Nephron (organoid): ENCODE data around the gene SPTA1.

Experiments used
- H3K27ac Mint-ChIP-seq, 3 experiments: 2 replicates each; pipeline ENCODE4 v1.8.0; 2020; ENCODE audit warnings: mixed read lengths in 3 of 3, mild to moderate bottlenecking in 2 of 3, moderate library complexity in 1 of 3
- H3K27me3 Mint-ChIP-seq: 2 replicates; pipeline ENCODE4 v1.8.0; 2021; ENCODE audit warnings: low read depth, mild to moderate bottlenecking, moderate library complexity, mixed read lengths
- H3K36me3 Mint-ChIP-seq: 2 replicates; pipeline ENCODE4 v1.8.0; 2020; ENCODE audit warnings: low read depth, mixed read lengths
- H3K4me1 Mint-ChIP-seq: 2 replicates; pipeline ENCODE4 v1.8.0; 2020; ENCODE audit warnings: mixed read lengths
- H3K4me3 Mint-ChIP-seq, 3 experiments: 2 replicates each; pipeline ENCODE4 v1.8.0; 2020; ENCODE audit warnings: mild to moderate bottlenecking in 3 of 3, mixed read lengths in 3 of 3, moderate library complexity in 2 of 3
- H3K9me3 Mint-ChIP-seq: 2 replicates; pipeline ENCODE4 v1.8.0; 2020; ENCODE audit warnings: mixed read lengths
- CTCF ChIP-seq, 3 experiments: fragments of 200-600 bp; sonication (generic); IDR thresholded peaks; one replicate each; pipeline ENCODE4 v1.5.0; 2021; ENCODE audit warnings: antibody characterized with exemption in 3 of 3; ENCODE audit not compliant: unreplicated experiment in 3 of 3

The SPTA1 gene

GRCh38 chr1:158586942-158587341, 99.6 kb downstream of the SPTA1 start:
- no peak overlapping the region for H3K4me3 Mint-ChIP-seq
- H3K9me3 Mint-ChIP-seq = peaks cover 3% of the 10 kb centered on the region
- H3K4me1 Mint-ChIP-seq = no peaks in the 10 kb centered on the region
- H3K36me3 Mint-ChIP-seq = no peaks in the 10 kb centered on the region
- no peaks in the 10 kb centered on the region for H3K27me3 Mint-ChIP-seq
- no peak overlapping the region for H3K27ac Mint-ChIP-seq
- no peak for TF ChIP-seq CTCF (IDR thresholded peaks at IDR 0.05; ENCODE audit: unreplicated experiment in 3 of 3)

GRCh38 chr1:158583962-158584361, 102.6 kb downstream of the SPTA1 start:
- no peaks in the 10 kb centered on the region for H3K36me3 Mint-ChIP-seq
- no peaks in the 10 kb centered on the region for H3K27me3 Mint-ChIP-seq
- peaks cover 3% of the 10 kb centered on the region for H3K9me3 Mint-ChIP-seq
- no peak overlapping the region for H3K27ac Mint-ChIP-seq
- no peak for TF ChIP-seq CTCF (IDR thresholded peaks at IDR 0.05; ENCODE audit: unreplicated experiment in 3 of 3)
- no peak overlapping the region for H3K4me3 Mint-ChIP-seq
- no peaks in the 10 kb centered on the region for H3K4me1 Mint-ChIP-seq

GRCh38 chr1:158579733-158580132, 106.8 kb downstream of the SPTA1 start, which contains the start of gene OR10X1:
TSS of gene OR10X1 (minus strand) at chr1:158579899. CDS start at chr1:158579899, 0 bp downstream.
- H3K9me3 Mint-ChIP-seq = no peaks in the 10 kb centered on the region

GRCh38 chr1:158577561-158577960, 109.0 kb downstream of the SPTA1 start:
- H3K4me1 Mint-ChIP-seq = no peaks in the 10 kb centered on the region
- no peak overlapping the region for H3K4me3 Mint-ChIP-seq
- no peaks in the 10 kb centered on the region for H3K36me3 Mint-ChIP-seq
- H3K27ac Mint-ChIP-seq = no peak overlapping the region
- no peaks in the 10 kb centered on the region for H3K9me3 Mint-ChIP-seq
- TF ChIP-seq CTCF (IDR thresholded peaks at IDR 0.05; ENCODE audit: unreplicated experiment in 3 of 3) = no peak
- H3K27me3 Mint-ChIP-seq = no peaks in the 10 kb centered on the region

More at GRCh38 chr1:158579733-158580132, 106.8 kb downstream of the SPTA1 start, which contains the start of gene OR10X1:
- no peaks in the 10 kb centered on the region for H3K36me3 Mint-ChIP-seq
- H3K27ac Mint-ChIP-seq = no peak within 1 kb of the TSS
- no peak for TF ChIP-seq CTCF (IDR thresholded peaks at IDR 0.05; ENCODE audit: unreplicated experiment in 3 of 3)
- H3K4me1 Mint-ChIP-seq = no peaks in the 10 kb centered on the region
- H3K4me3 Mint-ChIP-seq = no peak within 1 kb of the TSS
- H3K27me3 Mint-ChIP-seq = no peaks in the 10 kb centered on the region

GRCh38 chr1:158572226-158572625, 114.3 kb downstream of the SPTA1 start:
- Mint-ChIP-seq H3K27me3 (no peaks in the 10 kb centered on the region), H3K27ac (no peak overlapping the region), H3K4me3 (no peak overlapping the region), H3K9me3 (no peaks in the 10 kb centered on the region), H3K36me3 (no peaks in the 10 kb centered on the region), H3K4me1 (no peaks in the 10 kb centered on the region)
- TF ChIP-seq CTCF (IDR thresholded peaks at IDR 0.05; ENCODE audit: unreplicated experiment in 3 of 3) = no peak

- Mint-ChIP-seq H3K4me3 (no peak within 1 kb of the TSS), H3K27me3 (no peaks in the 10 kb centered on the region), H3K27ac (no peak within 1 kb of the TSS), H3K4me1 (no peaks in the 10 kb centered on the region), H3K36me3 (no peaks in the 10 kb centered on the region), H3K9me3 (no peaks in the 10 kb centered on the region)
- TF ChIP-seq CTCF (IDR thresholded peaks at IDR 0.05; ENCODE audit: unreplicated experiment in 3 of 3) = no peak
Observed at GRCh38 chr1:158570480-158570879, 116.0 kb downstream of the SPTA1 start, which contains the start of gene OR6P1. TSS of gene OR6P1 (minus strand) at chr1:158570580. CDS start at chr1:158563604, 6,976 bp downstream.
